Stomach (tissue), 4 donors: ENCODE measurements around the gene CFAP61.
A peak's percentile ranks its signal among the peaks of the same experiment; 100 is the strongest.

Experiments
- CTCF ChIP-seq, 7 experiments: fragments of 450-650 bp in 4 of 7; fragments of 200-600 bp in 3 of 7; sonication (generic) in 3 of 7; IDR thresholded peaks; one replicate each; pipeline ENCODE4 v1.5.1; 2016 to 2019; ENCODE audit warnings: antibody characterized with exemption in 7 of 7, control low read depth in 2 of 7, mild to moderate bottlenecking in 1 of 7
- EP300 ChIP-seq: sonication (generic); formaldehyde crosslinking; IDR thresholded peaks from one replicate; pipeline ENCODE4 v1.6.1; 2017; ENCODE audit warnings: antibody characterized with exemption
- POLR2A ChIP-seq, 4 donors: fragments of 450-650 bp; IDR thresholded peaks; one replicate each; pipeline ENCODE4 v1.6.1; 2016; ENCODE audit warnings: antibody characterized with exemption in 4 of 4, control low read depth in 2 of 4, mild to moderate bottlenecking in 1 of 4, moderate library complexity in 1 of 4

DNA sequence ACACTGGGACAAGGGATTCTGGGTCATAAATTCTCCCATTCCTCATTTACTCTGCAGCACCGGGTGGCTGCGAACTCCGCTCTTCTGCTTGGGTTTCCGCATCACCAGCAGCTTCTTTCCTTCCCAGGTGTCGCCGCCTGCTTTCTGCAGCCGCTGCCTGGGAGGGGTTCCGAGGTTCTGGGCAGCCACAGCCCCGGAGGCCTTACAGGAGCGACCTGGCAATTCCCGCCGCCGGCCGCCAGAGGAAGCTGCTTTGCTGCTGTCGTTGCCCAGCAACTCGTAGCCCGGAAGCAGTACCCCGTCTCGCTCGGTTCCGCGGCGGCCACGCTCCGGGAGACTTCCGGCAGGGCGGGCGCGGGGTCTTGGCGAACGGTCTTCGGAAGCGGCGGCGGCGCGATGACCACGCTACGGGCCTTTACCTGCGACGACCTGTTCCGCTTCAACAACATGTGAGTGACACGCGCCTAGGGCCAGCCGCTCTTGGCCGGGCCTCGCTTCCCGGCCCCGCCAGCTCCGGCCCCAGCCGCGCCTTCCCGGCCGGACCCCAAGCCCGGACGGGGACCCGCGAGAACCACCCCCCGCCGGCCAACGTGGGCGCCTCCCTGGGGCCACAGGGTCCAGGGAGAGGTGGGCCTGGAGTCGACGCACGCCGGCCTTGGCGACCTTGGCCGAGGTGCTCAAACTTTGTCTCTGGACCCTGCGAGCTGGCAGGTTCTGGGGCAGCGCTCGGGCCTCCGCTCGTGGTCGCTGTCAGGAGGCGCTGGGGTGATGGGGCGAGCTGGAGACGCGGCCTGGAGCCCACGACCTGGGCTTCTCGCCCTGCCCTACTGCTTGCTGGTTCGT lies 35.1 kb upstream of the CFAP61 start, which contains the start of gene NAA20:
- TF ChIP-seq CTCF (IDR thresholded peaks at IDR 0.05): peak in 5 of 7 experiments; percentile 69 to 88 (median 82)
- TF ChIP-seq EP300: no peak
- no peak for TF ChIP-seq POLR2A (IDR thresholded peaks at IDR 0.05)
